HEK293 (cell line): ENCODE results near the gene ZC3H4.

Experiments used
- CTCF ChIA-PET: fragments of 350-600 bp; formaldehyde crosslinking; extraction: SDS; loops from one replicate; lab custom pipeline; 2021; ENCODE audit warnings: antibody characterized with exemption; lab: Yijun Ruan, JAX
- POLR2A ChIA-PET: fragments of 300-600 bp; formaldehyde crosslinking; extraction: SDS; loops from one replicate; lab custom pipeline; 2020; ENCODE audit warnings: antibody characterized with exemption, inconsistent platforms; lab: Yijun Ruan, JAX
- H3K27ac ChIP-seq: fragments of 200-500 bp; sonication (Bioruptor generic); 2 replicates; pipeline ENCODE4 v1.5.1; 2014; ENCODE audit warnings: low read depth, low read length, control low read depth, inconsistent platforms; ENCODE audit errors: extremely low read depth
- H3K36me3 ChIP-seq, 2 experiments: fragments of 200-500 bp in 1 of 2; sonication (Bioruptor generic) in 1 of 2; 1 replicate in 1 of 2; 2 replicates in 1 of 2; pipeline ENCODE4 v1.5.1; 2014 to 2017; ENCODE audit warnings: inconsistent platforms in 2 of 2, low read length in 2 of 2; ENCODE audit not compliant: control insufficient read depth in 2 of 2, insufficient read depth in 1 of 2
- H3K4me1 ChIP-seq: fragments of 200-500 bp; sonication (Bioruptor generic); 2 replicates; pipeline ENCODE4 v1.5.1; 2014; ENCODE audit warnings: mild to moderate bottlenecking, low read length, inconsistent platforms; ENCODE audit not compliant: control insufficient read depth, insufficient read depth
- H3K4me3 ChIP-seq: 2 replicates; pipeline ENCODE4 v1.5.1; 2011; ENCODE audit warnings: low read depth, mild to moderate bottlenecking, control low read depth, low read length, moderate library complexity
- H3K9me3 ChIP-seq: fragments of 200-500 bp; sonication (Bioruptor generic); 2 replicates; pipeline ENCODE4 v1.5.1; 2014; ENCODE audit warnings: low read depth, low read length, inconsistent platforms; ENCODE audit not compliant: control insufficient read depth, insufficient read depth
- EGR2 ChIP-seq: fragments of 450-650 bp; formaldehyde crosslinking; IDR thresholded peaks from 2 replicates; pipeline ENCODE4 v1.5.1; 2016; ENCODE audit warnings: low read depth, missing biosample characterization, missing genetic modification characterization
- OSR2 ChIP-seq: fragments of 450-650 bp; formaldehyde crosslinking; IDR thresholded peaks from 2 replicates; pipeline ENCODE4 v1.5.1; 2016; ENCODE audit warnings: missing biosample characterization, missing genetic modification characterization
- ZFHX2 ChIP-seq: fragments of 450-650 bp; formaldehyde crosslinking; conservative IDR thresholded peaks from 2 replicates; pipeline ENCODE4 v1.5.1; 2016; ENCODE audit warnings: missing biosample characterization, missing genetic modification characterization
- ZIC2 ChIP-seq: fragments of 450-650 bp; formaldehyde crosslinking; IDR thresholded peaks from 2 replicates; pipeline ENCODE4 v1.5.1; 2016; ENCODE audit warnings: missing biosample characterization, missing genetic modification characterization
- ZNF121 ChIP-seq: fragments of 450-650 bp; formaldehyde crosslinking; IDR thresholded peaks from 2 replicates; pipeline ENCODE4 v1.5.1; 2016; ENCODE audit warnings: missing biosample characterization, missing genetic modification characterization
- ZNF184 ChIP-seq: fragments of 450-650 bp; IDR thresholded peaks from 2 replicates; pipeline ENCODE4 v1.5.1; 2018; ENCODE audit warnings: missing biosample characterization, mild to moderate bottlenecking, missing genetic modification characterization
- ZNF266 ChIP-seq: fragments of 450-650 bp; formaldehyde crosslinking; IDR thresholded peaks from 2 replicates; pipeline ENCODE4 v1.5.1; 2016; ENCODE audit warnings: missing biosample characterization, missing genetic modification characterization, low read depth
- ZNF555 ChIP-seq: fragments of 450-650 bp; formaldehyde crosslinking; conservative IDR thresholded peaks from 2 replicates; pipeline ENCODE4 v1.5.1; 2017; ENCODE audit warnings: missing biosample characterization, mild to moderate bottlenecking, missing genetic modification characterization, inconsistent platforms
- ZNF561 ChIP-seq: fragments of 450-650 bp; IDR thresholded peaks from 2 replicates; pipeline ENCODE4 v1.5.1; 2018; ENCODE audit warnings: missing biosample characterization, missing genetic modification characterization, borderline replicate concordance
- ZNF664 ChIP-seq: fragments of 450-650 bp; formaldehyde crosslinking; IDR thresholded peaks from 2 replicates; pipeline ENCODE4 v1.5.1; 2016; ENCODE audit warnings: missing biosample characterization, missing genetic modification characterization
- ZNF707 ChIP-seq: fragments of 450-650 bp; formaldehyde crosslinking; IDR thresholded peaks from 2 replicates; pipeline ENCODE4 v1.5.1; 2016; ENCODE audit warnings: missing biosample characterization, missing genetic modification characterization
- TF ChIP-seq, protein P1 (sequence below): fragments of 450-650 bp; formaldehyde crosslinking; IDR thresholded peaks from 2 replicates; pipeline ENCODE4 v1.5.1; 2016; ENCODE audit warnings: missing biosample characterization, missing genetic modification characterization, low read depth
- TF ChIP-seq, protein P2 (sequence below): fragments of 450-650 bp; formaldehyde crosslinking; IDR thresholded peaks from 2 replicates; pipeline ENCODE4 v1.5.1; 2016; ENCODE audit warnings: missing biosample characterization, missing genetic modification characterization, borderline replicate concordance
- TF ChIP-seq, protein P3 (sequence below): fragments of 450-650 bp; formaldehyde crosslinking; IDR thresholded peaks from 2 replicates; pipeline ENCODE4 v1.5.1; 2016; ENCODE audit warnings: missing biosample characterization, missing genetic modification characterization

ZC3H4 gene

DNA sequence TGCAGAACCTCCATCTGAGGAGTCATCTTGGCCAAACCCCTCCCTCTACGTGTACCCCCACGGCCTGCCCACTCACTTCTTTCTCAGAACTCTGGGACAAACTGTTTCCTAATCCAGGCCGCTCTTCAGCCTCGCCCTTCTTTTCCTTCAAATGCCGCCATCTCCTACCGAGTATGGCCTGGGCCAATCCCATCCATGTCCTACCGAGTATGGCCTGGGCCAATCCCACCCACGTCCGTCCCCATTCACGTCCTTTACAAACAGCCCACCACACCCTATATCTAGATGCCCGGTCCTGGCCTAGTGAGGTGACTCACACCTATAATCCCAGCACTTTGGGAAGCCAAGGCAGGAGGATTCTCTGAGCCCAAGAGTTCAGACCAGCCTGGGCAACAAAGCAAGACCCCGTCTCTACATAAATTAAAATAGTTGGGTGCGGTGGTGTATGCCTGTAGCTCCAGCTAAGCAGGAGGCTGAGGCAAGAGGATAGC lies 66.3 kb downstream of the ZC3H4 start:
- CTCF ChIA-PET: interaction anchor here (0.6 to 2.9 kb wide), 5 partner anchors 12 to 84 kb away, joined by 3 to 12 read pairs (median 4); partner anchors contain the start of gene SAE1
- POLR2A ChIA-PET: interaction anchor here (0.7 to 1.7 kb wide), 9 partner anchors 10 to 209 kb away, joined by 3 to 39 read pairs (median 3); partner anchors contain the start of genes AP2S1, CCDC9, SAE1 and ZC3H4
- peak overlapping the region; percentile 61 for H3K27ac ChIP-seq
- H3K4me1 ChIP-seq: peaks cover 3% of the 10 kb centered on the region; the same call in 1 of the 2 replicates
- TF ChIP-seq ZNF266 (tag by site-specific recombination): no peak
- TF ChIP-seq, protein P1, sequence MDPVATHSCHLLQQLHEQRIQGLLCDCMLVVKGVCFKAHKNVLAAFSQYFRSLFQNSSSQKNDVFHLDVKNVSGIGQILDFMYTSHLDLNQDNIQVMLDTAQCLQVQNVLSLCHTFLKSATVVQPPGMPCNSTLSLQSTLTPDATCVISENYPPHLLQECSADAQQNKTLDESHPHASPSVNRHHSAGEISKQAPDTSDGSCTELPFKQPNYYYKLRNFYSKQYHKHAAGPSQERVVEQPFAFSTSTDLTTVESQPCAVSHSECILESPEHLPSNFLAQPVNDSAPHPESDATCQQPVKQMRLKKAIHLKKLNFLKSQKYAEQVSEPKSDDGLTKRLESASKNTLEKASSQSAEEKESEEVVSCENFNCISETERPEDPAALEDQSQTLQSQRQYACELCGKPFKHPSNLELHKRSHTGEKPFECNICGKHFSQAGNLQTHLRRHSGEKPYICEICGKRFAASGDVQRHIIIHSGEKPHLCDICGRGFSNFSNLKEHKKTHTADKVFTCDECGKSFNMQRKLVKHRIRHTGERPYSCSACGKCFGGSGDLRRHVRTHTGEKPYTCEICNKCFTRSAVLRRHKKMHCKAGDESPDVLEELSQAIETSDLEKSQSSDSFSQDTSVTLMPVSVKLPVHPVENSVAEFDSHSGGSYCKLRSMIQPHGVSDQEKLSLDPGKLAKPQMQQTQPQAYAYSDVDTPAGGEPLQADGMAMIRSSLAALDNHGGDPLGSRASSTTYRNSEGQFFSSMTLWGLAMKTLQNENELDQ (tag by site-specific recombination): no peak
- no peak for TF ChIP-seq ZNF707
- TF ChIP-seq ZNF664 (tag by site-specific recombination): no peak
- TF ChIP-seq ZNF121 (tag by site-specific recombination): peak; percentile 91
- TF ChIP-seq ZNF561 (tag by site-specific recombination): no peak
- TF ChIP-seq, protein P2, sequence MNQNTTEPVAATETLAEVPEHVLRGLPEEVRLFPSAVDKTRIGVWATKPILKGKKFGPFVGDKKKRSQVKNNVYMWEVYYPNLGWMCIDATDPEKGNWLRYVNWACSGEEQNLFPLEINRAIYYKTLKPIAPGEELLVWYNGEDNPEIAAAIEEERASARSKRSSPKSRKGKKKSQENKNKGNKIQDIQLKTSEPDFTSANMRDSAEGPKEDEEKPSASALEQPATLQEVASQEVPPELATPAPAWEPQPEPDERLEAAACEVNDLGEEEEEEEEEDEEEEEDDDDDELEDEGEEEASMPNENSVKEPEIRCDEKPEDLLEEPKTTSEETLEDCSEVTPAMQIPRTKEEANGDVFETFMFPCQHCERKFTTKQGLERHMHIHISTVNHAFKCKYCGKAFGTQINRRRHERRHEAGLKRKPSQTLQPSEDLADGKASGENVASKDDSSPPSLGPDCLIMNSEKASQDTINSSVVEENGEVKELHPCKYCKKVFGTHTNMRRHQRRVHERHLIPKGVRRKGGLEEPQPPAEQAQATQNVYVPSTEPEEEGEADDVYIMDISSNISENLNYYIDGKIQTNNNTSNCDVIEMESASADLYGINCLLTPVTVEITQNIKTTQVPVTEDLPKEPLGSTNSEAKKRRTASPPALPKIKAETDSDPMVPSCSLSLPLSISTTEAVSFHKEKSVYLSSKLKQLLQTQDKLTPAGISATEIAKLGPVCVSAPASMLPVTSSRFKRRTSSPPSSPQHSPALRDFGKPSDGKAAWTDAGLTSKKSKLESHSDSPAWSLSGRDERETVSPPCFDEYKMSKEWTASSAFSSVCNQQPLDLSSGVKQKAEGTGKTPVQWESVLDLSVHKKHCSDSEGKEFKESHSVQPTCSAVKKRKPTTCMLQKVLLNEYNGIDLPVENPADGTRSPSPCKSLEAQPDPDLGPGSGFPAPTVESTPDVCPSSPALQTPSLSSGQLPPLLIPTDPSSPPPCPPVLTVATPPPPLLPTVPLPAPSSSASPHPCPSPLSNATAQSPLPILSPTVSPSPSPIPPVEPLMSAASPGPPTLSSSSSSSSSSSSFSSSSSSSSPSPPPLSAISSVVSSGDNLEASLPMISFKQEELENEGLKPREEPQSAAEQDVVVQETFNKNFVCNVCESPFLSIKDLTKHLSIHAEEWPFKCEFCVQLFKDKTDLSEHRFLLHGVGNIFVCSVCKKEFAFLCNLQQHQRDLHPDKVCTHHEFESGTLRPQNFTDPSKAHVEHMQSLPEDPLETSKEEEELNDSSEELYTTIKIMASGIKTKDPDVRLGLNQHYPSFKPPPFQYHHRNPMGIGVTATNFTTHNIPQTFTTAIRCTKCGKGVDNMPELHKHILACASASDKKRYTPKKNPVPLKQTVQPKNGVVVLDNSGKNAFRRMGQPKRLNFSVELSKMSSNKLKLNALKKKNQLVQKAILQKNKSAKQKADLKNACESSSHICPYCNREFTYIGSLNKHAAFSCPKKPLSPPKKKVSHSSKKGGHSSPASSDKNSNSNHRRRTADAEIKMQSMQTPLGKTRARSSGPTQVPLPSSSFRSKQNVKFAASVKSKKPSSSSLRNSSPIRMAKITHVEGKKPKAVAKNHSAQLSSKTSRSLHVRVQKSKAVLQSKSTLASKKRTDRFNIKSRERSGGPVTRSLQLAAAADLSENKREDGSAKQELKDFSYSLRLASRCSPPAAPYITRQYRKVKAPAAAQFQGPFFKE: no peak
- peak; percentile 75 for TF ChIP-seq ZFHX2
- TF ChIP-seq OSR2: 0 out of 2 replicates have a peak, but pooled peaks have one; percentile 1
- no peak for TF ChIP-seq ZNF184 (tag by site-specific recombination)
- TF ChIP-seq EGR2 (tag by site-specific recombination): peak; percentile 44; the same call in 1 of the 2 replicates
- H3K36me3 ChIP-seq: peaks cover 0 to 4% of the 10 kb centered on the region in 2 experiments; a peak in 2 of 3 replicates
- H3K9me3 ChIP-seq: no peaks in the 10 kb centered on the region
- peak overlapping the region; percentile 70 for H3K4me3 ChIP-seq

DNA sequence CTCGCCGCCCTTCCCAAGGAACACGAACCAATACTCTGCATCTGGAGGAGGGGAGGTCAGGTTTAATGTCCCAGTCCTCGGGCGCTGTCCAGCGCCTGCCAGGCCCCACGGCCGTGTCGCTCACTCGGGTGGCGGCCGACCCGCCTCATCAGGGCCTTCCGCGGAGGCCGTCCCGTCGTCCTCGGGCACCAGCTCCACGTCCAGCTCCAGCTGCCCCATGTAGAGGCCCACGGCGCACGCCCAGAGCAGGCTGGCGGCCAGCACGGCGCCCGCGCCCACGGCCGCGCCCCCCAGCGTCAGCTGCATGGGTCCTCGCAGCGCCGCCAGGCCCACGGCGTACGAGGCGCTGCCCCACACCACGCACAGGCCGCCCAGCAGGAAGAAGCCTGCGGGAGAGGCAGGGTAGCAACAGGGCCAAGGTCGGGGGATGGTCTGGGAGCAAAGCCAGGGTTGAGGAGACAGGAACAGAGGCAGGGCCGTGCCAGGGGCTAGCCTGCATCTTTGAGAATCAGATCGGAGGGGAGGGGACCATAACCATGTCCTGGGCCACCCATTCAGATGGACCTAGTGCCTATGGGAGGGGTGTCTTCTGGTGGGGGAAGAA lies 67.6 kb downstream of the ZC3H4 start:
- Histone ChIP-seq H3K4me3 (no peak overlapping the region), H3K36me3 (peaks cover 0 to 4% of the 10 kb centered on the region in 2 experiments; a peak in 2 of 3 replicates), H3K27ac (no peak overlapping the region), H3K9me3 (no peaks in the 10 kb centered on the region), H3K4me1 (peaks cover 3% of the 10 kb centered on the region; the same call in 1 of the 2 replicates)
- CTCF ChIA-PET: interaction anchor here (1.6 kb wide), 1 partner anchor 10 kb away, joined by 7 read pairs; no protein-coding TSS in a partner anchor
- POLR2A ChIA-PET: no interaction called here
- TF ChIP-seq, protein P3, sequence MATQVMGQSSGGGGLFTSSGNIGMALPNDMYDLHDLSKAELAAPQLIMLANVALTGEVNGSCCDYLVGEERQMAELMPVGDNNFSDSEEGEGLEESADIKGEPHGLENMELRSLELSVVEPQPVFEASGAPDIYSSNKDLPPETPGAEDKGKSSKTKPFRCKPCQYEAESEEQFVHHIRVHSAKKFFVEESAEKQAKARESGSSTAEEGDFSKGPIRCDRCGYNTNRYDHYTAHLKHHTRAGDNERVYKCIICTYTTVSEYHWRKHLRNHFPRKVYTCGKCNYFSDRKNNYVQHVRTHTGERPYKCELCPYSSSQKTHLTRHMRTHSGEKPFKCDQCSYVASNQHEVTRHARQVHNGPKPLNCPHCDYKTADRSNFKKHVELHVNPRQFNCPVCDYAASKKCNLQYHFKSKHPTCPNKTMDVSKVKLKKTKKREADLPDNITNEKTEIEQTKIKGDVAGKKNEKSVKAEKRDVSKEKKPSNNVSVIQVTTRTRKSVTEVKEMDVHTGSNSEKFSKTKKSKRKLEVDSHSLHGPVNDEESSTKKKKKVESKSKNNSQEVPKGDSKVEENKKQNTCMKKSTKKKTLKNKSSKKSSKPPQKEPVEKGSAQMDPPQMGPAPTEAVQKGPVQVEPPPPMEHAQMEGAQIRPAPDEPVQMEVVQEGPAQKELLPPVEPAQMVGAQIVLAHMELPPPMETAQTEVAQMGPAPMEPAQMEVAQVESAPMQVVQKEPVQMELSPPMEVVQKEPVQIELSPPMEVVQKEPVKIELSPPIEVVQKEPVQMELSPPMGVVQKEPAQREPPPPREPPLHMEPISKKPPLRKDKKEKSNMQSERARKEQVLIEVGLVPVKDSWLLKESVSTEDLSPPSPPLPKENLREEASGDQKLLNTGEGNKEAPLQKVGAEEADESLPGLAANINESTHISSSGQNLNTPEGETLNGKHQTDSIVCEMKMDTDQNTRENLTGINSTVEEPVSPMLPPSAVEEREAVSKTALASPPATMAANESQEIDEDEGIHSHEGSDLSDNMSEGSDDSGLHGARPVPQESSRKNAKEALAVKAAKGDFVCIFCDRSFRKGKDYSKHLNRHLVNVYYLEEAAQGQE (tag by site-specific recombination): peak; percentile 80
- TF ChIP-seq ZNF555 (tag by site-specific recombination) (no peak), ZIC2 (tag by site-specific recombination) (no peak)
